ENCODE data around the gene REL. TPM values are rescaled to one million over a fixed set of nuclear protein-coding genes. Genes with fewer than 3 reads are reported as not detected.

Gene REL
- total and polyA plus RNA-seq, 5 donors from 2014 or later, result 14.6 to 146 (median 15.7) TPM

DNA sequence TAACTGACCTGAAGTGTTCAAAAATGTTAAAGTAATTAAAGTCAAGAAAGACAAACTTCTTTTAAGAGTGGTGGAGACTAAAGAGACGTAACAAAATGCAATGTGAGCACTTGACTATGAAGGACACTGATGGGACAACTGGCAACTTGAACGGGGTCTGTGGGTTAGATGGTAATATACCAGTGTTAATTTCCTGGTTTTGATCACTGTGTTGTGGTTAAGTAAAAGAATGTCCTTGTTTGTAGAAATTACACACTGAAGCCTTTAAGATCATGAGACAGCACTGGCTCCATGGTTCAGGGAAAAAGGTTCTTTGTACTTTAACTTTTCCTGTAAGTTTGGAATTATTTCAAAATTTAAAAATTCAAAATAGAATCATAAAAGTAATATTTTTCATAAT, 58.2 kb downstream of the REL start:
- H3K9me3 ChIP-seq (ENCODE audit: control insufficient read depth in 2 of 2, low read length in 2 of 2), result no peaks in the 10 kb centered on the region
- Mint-ChIP-seq H3K36me3 (peaks cover 22% of the 10 kb centered on the region), H3K4me3 (no peak overlapping the region), H3K9me3 (no peaks in the 10 kb centered on the region), H3K27ac (peak overlapping the region in 1 of 3 donors; percentile 67), H3K27me3 (no peaks in the 10 kb centered on the region), H3K4me1 (peaks cover 0 to 17% (median 8%) of the 10 kb centered on the region in 4 donors)
- ATAC-seq (ENCODE audit: low read depth in 2 of 2), result no peak
- no peaks in the 10 kb centered on the region for H3K4me1 ChIP-seq (ENCODE audit: control insufficient read depth, insufficient read depth, low read length, poor library complexity, severe bottlenecking)
- H3K27ac ChIP-seq (ENCODE audit: insufficient read depth, low read length, poor library complexity, severe bottlenecking), result no peak overlapping the region
- no peaks in the 10 kb centered on the region for H3K27me3 ChIP-seq (ENCODE audit: control insufficient read depth, insufficient read depth, low read length)
- H3K36me3 ChIP-seq (ENCODE audit: control insufficient read depth, insufficient read depth, low read length), result peaks cover 8% of the 10 kb centered on the region
- no peak overlapping the region for H3K4me3 ChIP-seq (ENCODE audit: low read depth, low read length)
- DNase-seq, result no peak

GRCh38 chr2:60945341-60945740, 64.0 kb downstream of the REL start:
- Histone ChIP-seq H3K9me3 (ENCODE audit: control insufficient read depth in 2 of 2, low read length in 2 of 2) (no peaks in the 10 kb centered on the region), H3K4me1 (ENCODE audit: control insufficient read depth, insufficient read depth, low read length, poor library complexity, severe bottlenecking) (no peaks in the 10 kb centered on the region), H3K27me3 (ENCODE audit: control insufficient read depth, insufficient read depth, low read length) (no peaks in the 10 kb centered on the region), H3K27ac (ENCODE audit: insufficient read depth, low read length, poor library complexity, severe bottlenecking) (no peak overlapping the region), H3K4me3 (ENCODE audit: low read depth, low read length) (no peak overlapping the region), H3K36me3 (ENCODE audit: control insufficient read depth, insufficient read depth, low read length) (peaks cover 7% of the 10 kb centered on the region)
- ATAC-seq (ENCODE audit: low read depth in 2 of 2) (no peak), DNase-seq (no peak)
- Mint-ChIP-seq H3K9me3 (no peaks in the 10 kb centered on the region), H3K4me3 (no peak overlapping the region), H3K27me3 (no peaks in the 10 kb centered on the region), H3K27ac (no peak overlapping the region), H3K4me1 (peaks cover 0 to 5% (median 3%) of the 10 kb centered on the region in 4 donors), H3K36me3 (peaks cover 13% of the 10 kb centered on the region)

DNA sequence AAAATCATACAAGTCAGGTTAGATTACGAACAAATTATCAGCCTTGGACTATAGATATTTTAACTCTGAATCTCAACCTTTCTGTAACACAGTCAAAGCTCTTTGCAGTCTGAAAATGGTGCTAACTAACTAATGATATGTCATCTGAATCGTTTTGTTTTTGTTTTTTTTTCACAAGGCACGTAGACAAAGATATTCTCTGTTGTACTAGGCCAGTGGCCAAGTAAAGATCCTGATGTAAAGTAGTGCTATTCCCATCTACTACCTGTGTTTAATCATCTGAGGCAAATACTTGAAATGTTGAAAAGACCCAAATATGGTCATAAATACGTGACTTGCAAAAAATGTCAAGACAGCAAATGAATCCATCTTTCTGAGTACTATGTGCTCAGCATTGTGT, 65.7 kb downstream of the REL start:
- peaks cover 0 to 5% (median 3%) of the 10 kb centered on the region in 4 donors for H3K4me1 Mint-ChIP-seq
- H3K9me3 ChIP-seq (ENCODE audit: control insufficient read depth in 2 of 2, low read length in 2 of 2), result no peaks in the 10 kb centered on the region
- no peak overlapping the region for H3K27ac ChIP-seq (ENCODE audit: insufficient read depth, low read length, poor library complexity, severe bottlenecking)
- H3K4me3 ChIP-seq (ENCODE audit: low read depth, low read length), result no peak overlapping the region
- H3K4me1 ChIP-seq (ENCODE audit: control insufficient read depth, insufficient read depth, low read length, poor library complexity, severe bottlenecking), result no peaks in the 10 kb centered on the region
- H3K27me3 ChIP-seq (ENCODE audit: control insufficient read depth, insufficient read depth, low read length), result no peaks in the 10 kb centered on the region
- no peak overlapping the region for H3K4me3 Mint-ChIP-seq
- peaks cover 7% of the 10 kb centered on the region for H3K36me3 ChIP-seq (ENCODE audit: control insufficient read depth, insufficient read depth, low read length)
- DNase-seq, result no peak
- H3K27ac Mint-ChIP-seq, result no peak overlapping the region
- H3K27me3 Mint-ChIP-seq, result no peaks in the 10 kb centered on the region
- no peak for ATAC-seq (ENCODE audit: low read depth in 2 of 2)
- peaks cover 0 to 1% (median 0%) of the 10 kb centered on the region in 7 donors for H3K9me3 Mint-ChIP-seq
- peaks cover 13% of the 10 kb centered on the region for H3K36me3 Mint-ChIP-seq

- peak overlapping the region in 2 of 3 donors; percentile 33 to 48 for H3K27ac Mint-ChIP-seq
- H3K36me3 ChIP-seq (ENCODE audit: control insufficient read depth, insufficient read depth, low read length), result peaks cover 10% of the 10 kb centered on the region
- H3K27ac ChIP-seq (ENCODE audit: insufficient read depth, low read length, poor library complexity, severe bottlenecking), result no peak overlapping the region
- peaks cover 0 to 5% (median 3%) of the 10 kb centered on the region in 4 donors for H3K4me1 Mint-ChIP-seq
- H3K27me3 ChIP-seq (ENCODE audit: control insufficient read depth, insufficient read depth, low read length), result no peaks in the 10 kb centered on the region
- no peak overlapping the region for H3K4me3 ChIP-seq (ENCODE audit: low read depth, low read length)
- no peaks in the 10 kb centered on the region for H3K4me1 ChIP-seq (ENCODE audit: control insufficient read depth, insufficient read depth, low read length, poor library complexity, severe bottlenecking)
- H3K36me3 Mint-ChIP-seq, result peaks cover 15% of the 10 kb centered on the region
- H3K4me3 Mint-ChIP-seq, result no peak overlapping the region
- peaks cover 0 to 1% (median 0%) of the 10 kb centered on the region in 7 donors for H3K9me3 Mint-ChIP-seq
- DNase-seq, result no peak
- no peaks in the 10 kb centered on the region for H3K27me3 Mint-ChIP-seq
- ATAC-seq (ENCODE audit: low read depth in 2 of 2), result no peak
- no peaks in the 10 kb centered on the region for H3K9me3 ChIP-seq (ENCODE audit: control insufficient read depth in 2 of 2, low read length in 2 of 2)
These were observed 66.8 kb downstream of the REL start for GRCh38 chr2:60948161-60948560.

GRCh38 chr2:60948926-60949579, 67.7 kb downstream of the REL start:
- H3K9me3 ChIP-seq (ENCODE audit: control insufficient read depth in 2 of 2, low read length in 2 of 2), result no peaks in the 10 kb centered on the region
- no peak for ATAC-seq (ENCODE audit: low read depth in 2 of 2)
- Mint-ChIP-seq H3K9me3 (peaks cover 0 to 1% (median 0%) of the 10 kb centered on the region in 7 donors), H3K4me1 (peaks cover 0 to 5% (median 3%) of the 10 kb centered on the region in 4 donors), H3K27me3 (no peaks in the 10 kb centered on the region), H3K36me3 (peaks cover 24% of the 10 kb centered on the region), H3K27ac (no peak overlapping the region), H3K4me3 (no peak overlapping the region)
- H3K36me3 ChIP-seq (ENCODE audit: control insufficient read depth, insufficient read depth, low read length), result peaks cover 15% of the 10 kb centered on the region
- DNase-seq, result peak in 1 of 3 donors; percentile 42
- no peak overlapping the region for H3K4me3 ChIP-seq (ENCODE audit: low read depth, low read length)
- H3K4me1 ChIP-seq (ENCODE audit: control insufficient read depth, insufficient read depth, low read length, poor library complexity, severe bottlenecking), result no peaks in the 10 kb centered on the region
- no peaks in the 10 kb centered on the region for H3K27me3 ChIP-seq (ENCODE audit: control insufficient read depth, insufficient read depth, low read length)
- H3K27ac ChIP-seq (ENCODE audit: insufficient read depth, low read length, poor library complexity, severe bottlenecking), result no peak overlapping the region

DNA sequence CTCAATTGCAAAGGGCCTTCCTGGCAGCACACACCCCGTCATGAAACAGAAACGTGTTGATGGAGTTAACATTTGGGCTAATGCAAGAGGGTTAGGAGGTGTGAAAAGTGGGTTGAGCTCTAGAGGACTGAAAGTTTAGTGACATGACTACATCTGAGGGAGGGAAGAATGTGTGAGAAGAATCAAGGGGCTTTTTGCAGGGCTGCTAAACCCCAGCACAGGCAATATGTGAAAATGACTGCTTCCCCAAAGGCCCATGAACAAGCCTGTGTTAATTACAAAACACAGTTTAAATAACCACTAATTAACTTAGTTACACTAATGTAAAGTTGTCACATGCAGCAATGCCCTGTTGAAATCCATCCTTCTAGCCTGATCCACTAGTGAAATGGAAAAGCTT, 72.8 kb downstream of the REL start:
- no peaks in the 10 kb centered on the region for H3K27me3 ChIP-seq (ENCODE audit: control insufficient read depth, insufficient read depth, low read length)
- H3K4me1 Mint-ChIP-seq, result peaks cover 3 to 5% (median 3%) of the 10 kb centered on the region in 4 donors
- peaks cover 0 to 1% (median 0%) of the 10 kb centered on the region in 7 donors for H3K9me3 Mint-ChIP-seq
- DNase-seq (no peak), ATAC-seq (ENCODE audit: low read depth in 2 of 2) (no peak)
- no peaks in the 10 kb centered on the region for H3K9me3 ChIP-seq (ENCODE audit: control insufficient read depth in 2 of 2, low read length in 2 of 2)
- H3K36me3 Mint-ChIP-seq, result peaks cover 17% of the 10 kb centered on the region
- no peaks in the 10 kb centered on the region for H3K4me1 ChIP-seq (ENCODE audit: control insufficient read depth, insufficient read depth, low read length, poor library complexity, severe bottlenecking)
- H3K36me3 ChIP-seq (ENCODE audit: control insufficient read depth, insufficient read depth, low read length), result peaks cover 10% of the 10 kb centered on the region
- no peak overlapping the region for H3K4me3 ChIP-seq (ENCODE audit: low read depth, low read length)
- no peak overlapping the region for H3K27ac ChIP-seq (ENCODE audit: insufficient read depth, low read length, poor library complexity, severe bottlenecking)
- no peak overlapping the region for H3K27ac Mint-ChIP-seq
- peak overlapping the region in 1 of 4 donors; percentile 3 for H3K4me3 Mint-ChIP-seq
- no peaks in the 10 kb centered on the region for H3K27me3 Mint-ChIP-seq

GRCh38 chr2:60957224-60957623, 75.8 kb downstream of the REL start:
- no peak overlapping the region for H3K27ac ChIP-seq (ENCODE audit: insufficient read depth, low read length, poor library complexity, severe bottlenecking)
- no peak overlapping the region for H3K27ac Mint-ChIP-seq

DNA sequence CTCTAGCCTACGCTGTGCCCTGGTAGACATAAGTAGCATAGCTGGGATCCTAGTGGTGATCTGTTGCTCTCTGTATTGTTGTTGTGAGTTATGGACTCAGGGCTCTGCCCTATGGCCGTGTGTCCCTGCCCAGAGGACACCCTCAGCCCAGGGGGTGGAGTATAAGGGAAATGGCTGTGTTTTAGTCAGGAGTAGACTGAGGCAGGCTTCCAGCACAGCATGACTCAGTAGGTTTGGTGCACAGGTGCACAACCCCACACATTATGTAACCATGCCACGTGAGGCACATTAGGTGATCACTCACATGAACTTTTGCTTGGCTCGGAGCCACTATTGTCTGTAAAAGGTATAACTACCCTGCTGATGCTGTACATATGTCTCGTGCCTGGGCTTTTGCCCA, 76.3 kb downstream of the REL start:
- no peaks in the 10 kb centered on the region for H3K4me1 ChIP-seq (ENCODE audit: control insufficient read depth, insufficient read depth, low read length, poor library complexity, severe bottlenecking)
- Mint-ChIP-seq H3K27me3 (no peaks in the 10 kb centered on the region), H3K4me3 (no peak overlapping the region), H3K4me1 (peaks cover 0 to 4% (median 4%) of the 10 kb centered on the region in 4 donors), H3K36me3 (peaks cover 20% of the 10 kb centered on the region), H3K27ac (no peak overlapping the region), H3K9me3 (no peaks in the 10 kb centered on the region)
- H3K4me3 ChIP-seq (ENCODE audit: low read depth, low read length), result no peak overlapping the region
- ATAC-seq (ENCODE audit: low read depth in 2 of 2) (no peak), DNase-seq (no peak)
- peaks cover 10% of the 10 kb centered on the region for H3K36me3 ChIP-seq (ENCODE audit: control insufficient read depth, insufficient read depth, low read length)
- H3K27ac ChIP-seq (ENCODE audit: insufficient read depth, low read length, poor library complexity, severe bottlenecking), result no peak overlapping the region
- H3K27me3 ChIP-seq (ENCODE audit: control insufficient read depth, insufficient read depth, low read length), result no peaks in the 10 kb centered on the region
- H3K9me3 ChIP-seq (ENCODE audit: control insufficient read depth in 2 of 2, low read length in 2 of 2), result no peaks in the 10 kb centered on the region

More at GRCh38 chr2:60957224-60957623, 75.8 kb downstream of the REL start:
- no peak for DNase-seq
- H3K36me3 ChIP-seq (ENCODE audit: control insufficient read depth, insufficient read depth, low read length), result peaks cover 10% of the 10 kb centered on the region
- H3K9me3 ChIP-seq (ENCODE audit: control insufficient read depth in 2 of 2, low read length in 2 of 2), result no peaks in the 10 kb centered on the region
- H3K4me3 ChIP-seq (ENCODE audit: low read depth, low read length), result no peak overlapping the region
- no peaks in the 10 kb centered on the region for H3K9me3 Mint-ChIP-seq
- H3K27me3 ChIP-seq (ENCODE audit: control insufficient read depth, insufficient read depth, low read length), result no peaks in the 10 kb centered on the region
- peaks cover 0 to 4% (median 3%) of the 10 kb centered on the region in 4 donors for H3K4me1 Mint-ChIP-seq
- H3K4me3 Mint-ChIP-seq, result no peak overlapping the region
- H3K4me1 ChIP-seq (ENCODE audit: control insufficient read depth, insufficient read depth, low read length, poor library complexity, severe bottlenecking), result no peaks in the 10 kb centered on the region
- no peak for ATAC-seq (ENCODE audit: low read depth in 2 of 2)
- no peaks in the 10 kb centered on the region for H3K27me3 Mint-ChIP-seq
- peaks cover 20% of the 10 kb centered on the region for H3K36me3 Mint-ChIP-seq

Measured in CD4-positive, CD25-positive, alpha-beta regulatory T cell (primary cell).